ENCODE results near the gene HPSE2.
"Not testable (repeated sequence)": the region's sequence is repeated elsewhere in the genome, so short reads cannot be mapped to it uniquely, and the experiment has no call there.

The HPSE2 gene

GRCh38 chr10:99143651-99144050, 92.0 kb downstream of the HPSE2 start:
- no peak for DNase-seq

- DNase-seq, result no peak
Measured at GRCh38 chr10:99143011-99143410, 92.6 kb downstream of the HPSE2 start.

- DNase-seq, result not testable (repeated sequence)
Measured at GRCh38 chr10:99132897-99133296, 102.8 kb downstream of the HPSE2 start.

- DNase-seq, result no peak
Measured at GRCh38 chr10:99125879-99126278, 109.8 kb downstream of the HPSE2 start.

DNA sequence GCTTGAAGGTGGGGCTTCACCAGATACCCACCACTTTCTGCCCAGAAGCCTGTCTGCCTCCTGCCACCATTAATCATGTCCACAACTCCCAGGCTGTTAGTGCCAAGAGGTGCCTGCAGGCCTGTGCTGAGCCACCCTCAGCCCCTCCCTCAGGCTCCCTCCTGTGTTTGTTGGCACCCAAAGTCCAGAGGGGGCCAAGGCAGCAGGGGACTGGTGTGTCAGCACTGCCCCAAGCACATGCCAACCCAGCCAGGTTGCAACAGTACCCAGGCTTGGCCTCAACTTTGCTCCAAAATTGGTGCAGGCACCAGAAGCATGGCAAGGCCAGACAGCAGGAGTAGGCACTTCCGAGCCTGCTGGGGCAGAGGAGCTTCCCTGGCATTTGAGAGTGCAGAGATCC, 111.3 kb downstream of the HPSE2 start:
- DNase-seq, result no peak

DNA sequence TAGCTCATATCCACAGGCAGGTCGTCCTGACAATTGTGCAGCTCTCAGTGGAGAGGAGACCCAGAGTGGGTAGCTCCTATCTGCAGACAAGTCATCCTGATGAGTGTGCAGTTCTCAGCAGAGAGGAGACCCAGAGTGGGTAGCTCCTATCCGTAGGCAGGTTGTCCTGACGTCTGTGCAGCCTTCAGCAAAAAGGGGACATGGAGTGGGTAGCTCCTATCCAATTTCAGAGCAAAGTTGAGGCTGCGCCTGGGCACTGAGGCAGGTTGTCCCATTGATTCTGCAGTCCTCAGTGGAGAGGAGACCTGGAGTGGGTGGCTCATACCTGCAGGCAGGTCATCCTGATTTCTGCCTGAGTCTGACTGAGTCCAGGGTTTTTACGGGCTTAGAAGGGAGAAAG, 111.8 kb downstream of the HPSE2 start:
- DNase-seq, result no peak

DNA sequence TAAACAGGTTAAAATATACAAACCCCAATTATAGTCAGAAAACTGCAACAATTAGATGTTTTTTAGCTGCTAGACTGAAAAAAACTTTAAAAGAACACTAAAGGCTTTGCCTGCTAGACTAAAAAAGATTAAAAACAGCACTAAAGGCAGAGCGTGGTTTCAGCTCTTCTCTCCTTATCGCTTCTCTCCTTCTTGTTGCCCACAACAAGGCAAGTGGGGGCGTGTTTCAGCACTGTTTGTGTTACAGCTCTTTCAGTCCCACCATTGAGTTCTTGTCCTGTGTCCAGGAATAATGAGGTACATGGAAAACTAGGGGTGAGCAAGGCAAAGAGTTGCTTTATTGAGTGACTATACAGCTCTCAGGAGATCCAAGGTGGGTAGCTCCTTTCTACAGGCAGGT, 112.3 kb downstream of the HPSE2 start:
- no peak for DNase-seq

- DNase-seq, result no peak
Measured at GRCh38 chr10:99119258-99119748, 116.3 kb downstream of the HPSE2 start.

- DNase-seq, result no peak
Measured at GRCh38 chr10:99115703-99116102, 119.9 kb downstream of the HPSE2 start.

GRCh38 chr10:99085358-99085757, 150.3 kb downstream of the HPSE2 start:
- no peak for DNase-seq

DNA sequence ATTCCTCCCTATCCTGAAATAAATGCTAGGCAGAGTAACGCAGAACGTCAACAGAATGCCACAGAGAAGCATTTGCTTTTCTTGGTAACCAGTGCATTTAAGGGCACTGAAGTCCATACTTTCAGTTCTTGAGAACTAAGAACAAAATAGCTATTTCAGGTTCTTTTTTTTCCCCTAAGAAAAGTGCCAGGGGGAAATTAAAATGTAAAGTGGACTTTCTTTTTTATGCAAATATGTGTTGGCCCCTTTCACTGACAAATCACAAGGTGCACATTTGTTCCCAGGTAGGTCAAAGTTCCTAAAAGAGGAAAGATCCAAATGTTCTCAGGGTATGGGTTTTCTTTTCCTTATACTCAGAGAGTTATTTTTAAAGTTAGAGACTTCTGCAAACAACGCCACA, 151.5 kb downstream of the HPSE2 start:
- DNase-seq, result no peak

DNA sequence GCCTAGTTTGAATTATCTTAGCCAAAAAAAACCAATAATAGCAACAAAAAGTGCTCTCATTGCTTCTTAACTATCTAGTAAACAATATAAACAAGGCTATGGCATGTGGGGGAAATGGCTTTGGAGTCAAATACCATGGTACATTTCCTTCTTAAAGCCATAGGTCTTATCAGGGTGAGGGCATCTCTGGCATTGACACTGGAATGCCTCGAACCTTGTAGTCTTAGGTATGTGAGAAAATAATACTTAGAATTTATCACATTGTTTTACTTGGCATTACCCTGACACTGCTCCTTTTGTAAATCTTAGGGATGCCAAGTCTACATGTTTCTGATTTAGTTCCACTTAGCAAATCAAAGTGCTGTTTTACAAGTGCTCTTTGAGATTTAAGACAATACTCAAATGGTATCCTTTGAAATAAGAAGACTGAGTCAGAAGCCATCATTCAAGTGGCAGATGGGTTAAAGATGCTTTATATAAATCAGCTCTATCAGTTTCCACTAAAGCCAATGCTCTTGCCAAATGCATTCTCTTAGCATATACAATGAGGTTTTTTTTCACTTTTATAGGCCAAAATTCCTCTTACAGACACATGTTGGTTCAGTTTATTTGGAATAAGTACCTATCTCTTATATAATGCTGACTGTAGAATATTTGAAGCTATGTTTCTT, 155.2 kb downstream of the HPSE2 start:
- no peak for DNase-seq

DNA sequence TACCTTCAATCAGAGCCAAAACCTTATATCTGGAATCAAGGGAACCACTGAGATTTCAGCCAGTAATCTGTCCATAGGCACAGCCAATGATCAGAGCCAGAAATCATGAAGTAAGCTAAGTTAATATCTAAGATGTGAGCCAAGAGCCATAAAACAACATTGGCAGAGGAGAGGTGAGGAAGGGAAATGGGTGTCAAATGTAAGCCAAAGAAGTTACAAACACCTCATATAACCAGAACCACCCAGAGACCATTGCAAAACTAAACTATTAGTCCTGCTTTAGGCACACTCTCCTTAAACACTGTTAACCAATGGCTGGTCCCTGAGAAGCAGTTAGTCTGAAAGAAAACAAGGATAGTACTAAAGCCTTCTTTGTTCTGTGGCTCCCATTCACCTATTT, 173.1 kb downstream of the HPSE2 start:
- DNase-seq, result no peak

- DNase-seq, result no peak
Measured at GRCh38 chr10:99058762-99059161, 176.9 kb downstream of the HPSE2 start.

DNA sequence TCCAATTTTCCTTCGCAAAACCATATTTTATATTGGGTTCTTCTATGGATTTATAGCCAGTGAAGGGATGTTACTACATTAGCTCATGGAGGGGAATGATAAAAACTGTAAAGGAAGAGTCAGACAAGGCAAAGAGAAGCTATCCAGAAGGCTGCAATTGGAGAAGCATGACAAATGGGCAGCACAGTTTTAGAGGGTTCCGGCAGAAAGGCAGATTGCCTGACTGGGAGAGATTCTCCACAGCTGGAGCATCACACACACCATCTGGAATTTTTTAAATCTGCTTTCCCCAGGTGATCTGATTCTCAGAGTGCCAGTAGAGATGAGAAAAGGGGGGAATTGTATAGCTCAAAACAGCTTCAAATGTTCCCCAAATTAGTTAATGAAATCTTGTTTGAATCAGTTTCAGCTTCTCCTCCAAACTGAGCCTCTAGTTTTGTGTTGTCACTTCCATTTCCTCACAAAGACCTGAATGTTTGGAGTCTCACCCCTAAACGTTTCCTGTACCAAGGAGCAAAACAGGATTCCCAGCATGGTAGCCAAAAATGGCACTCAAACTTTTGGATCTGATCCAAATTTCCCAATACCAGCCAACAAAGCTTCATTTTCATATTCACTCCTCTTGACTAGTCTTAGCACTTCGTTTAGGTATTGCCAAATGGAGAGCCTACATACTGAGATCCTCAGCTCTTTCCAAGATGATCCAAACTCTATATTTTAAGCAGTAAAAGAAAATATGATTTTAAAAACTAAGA, 177.5 kb downstream of the HPSE2 start:
- DNase-seq, result no peak

GRCh38 chr10:99045671-99046070, 190.0 kb downstream of the HPSE2 start:
- no peak for DNase-seq

DNA sequence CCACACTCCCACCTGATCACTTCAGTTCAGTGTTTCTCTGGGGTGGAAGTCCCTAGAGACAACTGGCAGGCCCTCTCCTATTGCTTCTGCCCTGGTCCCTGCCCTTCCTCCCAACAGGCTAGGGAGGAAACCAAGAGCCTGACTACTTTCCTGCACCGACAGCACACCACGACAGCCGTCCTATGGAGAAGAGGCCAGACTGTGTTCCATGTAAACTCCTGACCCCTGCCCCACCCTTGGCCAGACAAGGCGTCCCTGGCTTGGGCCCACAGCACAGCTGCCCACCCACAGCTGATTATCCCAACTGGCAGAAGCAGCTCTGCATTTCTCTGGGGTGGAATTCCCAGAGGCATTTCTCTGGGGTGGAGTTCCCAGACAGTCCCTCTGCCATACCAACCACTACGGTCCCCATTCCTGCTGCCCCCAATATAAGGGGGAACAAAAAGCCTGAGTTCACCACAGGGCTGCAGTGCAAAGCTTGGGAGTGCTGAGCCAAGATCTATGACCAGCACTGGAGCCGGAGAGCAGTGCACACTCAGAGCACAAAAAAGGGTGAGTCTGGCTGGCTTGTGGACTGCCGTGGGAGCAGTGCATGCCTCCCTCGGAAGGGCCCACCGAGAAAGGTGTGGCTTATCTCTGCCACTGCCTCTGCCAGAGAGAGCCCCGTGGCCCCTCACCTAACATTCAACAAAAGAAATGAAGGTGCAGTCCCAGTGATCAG, 193.4 kb downstream of the HPSE2 start:
- no peak for DNase-seq

DNA sequence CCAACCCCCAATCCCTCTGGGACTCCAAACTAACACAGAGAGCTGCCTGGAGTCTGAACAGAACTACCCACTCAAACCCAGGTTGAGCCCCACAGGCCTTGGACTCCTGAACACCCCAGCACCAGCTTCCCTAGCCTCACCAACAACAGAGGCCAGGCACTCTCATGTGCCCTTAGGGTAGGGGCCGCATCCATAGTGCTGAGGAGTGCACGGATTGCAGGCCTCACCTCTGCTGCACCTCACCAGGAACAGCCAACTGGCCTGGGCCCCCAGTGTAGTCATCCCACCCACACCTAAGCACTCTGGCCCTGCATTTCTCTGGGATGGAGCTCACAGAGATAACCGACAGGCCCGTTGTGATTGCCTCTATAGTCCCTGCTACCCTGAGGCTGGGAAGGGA, 194.2 kb downstream of the HPSE2 start:
- DNase-seq, result no peak

GRCh38 chr10:99013885-99014284, 221.8 kb downstream of the HPSE2 start:
- no peak for DNase-seq

- DNase-seq, result no peak
Measured at GRCh38 chr10:99010286-99010685, 225.4 kb downstream of the HPSE2 start.

GRCh38 chr10:99008054-99008453, 227.6 kb downstream of the HPSE2 start:
- no peak for DNase-seq

DNA sequence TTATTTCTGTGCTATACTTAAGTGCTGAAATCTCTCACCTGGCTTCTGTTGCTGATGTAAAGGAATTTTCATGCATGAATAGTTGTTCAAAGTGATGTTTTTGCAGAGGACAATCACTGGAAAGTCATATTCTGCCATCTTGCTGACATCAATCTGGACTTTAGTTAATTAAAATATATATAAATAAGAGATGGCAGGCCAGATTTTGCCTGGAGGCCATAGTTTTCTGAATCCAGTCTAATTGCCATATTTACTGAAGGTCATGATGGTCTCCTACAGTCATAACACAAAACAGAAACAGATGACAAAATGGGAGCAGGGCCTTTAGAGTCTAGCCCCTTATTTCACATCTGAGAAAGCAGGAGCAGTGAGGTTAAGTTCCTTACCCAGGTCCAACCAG, 228.2 kb downstream of the HPSE2 start:
- DNase-seq, result no peak

DNA sequence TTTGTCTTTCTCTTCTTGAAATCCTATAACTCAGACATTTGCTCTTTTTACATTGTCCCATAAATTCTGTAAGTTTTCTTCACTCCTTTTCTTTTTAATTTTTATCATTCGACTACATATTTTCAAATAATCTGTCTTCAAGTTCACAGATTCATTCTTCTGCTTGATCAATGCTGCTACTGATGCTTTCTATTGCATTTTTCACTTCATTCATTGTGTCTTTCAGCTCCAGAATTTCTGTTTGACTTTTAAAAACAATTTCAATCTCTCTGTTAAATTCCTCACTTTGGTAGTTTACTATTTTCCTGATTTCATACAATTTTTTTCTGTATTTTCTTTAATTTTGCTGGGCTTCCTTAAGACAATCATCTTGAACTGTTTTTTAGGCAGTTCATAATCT, 230.4 kb downstream of the HPSE2 start:
- no peak for DNase-seq

DNA sequence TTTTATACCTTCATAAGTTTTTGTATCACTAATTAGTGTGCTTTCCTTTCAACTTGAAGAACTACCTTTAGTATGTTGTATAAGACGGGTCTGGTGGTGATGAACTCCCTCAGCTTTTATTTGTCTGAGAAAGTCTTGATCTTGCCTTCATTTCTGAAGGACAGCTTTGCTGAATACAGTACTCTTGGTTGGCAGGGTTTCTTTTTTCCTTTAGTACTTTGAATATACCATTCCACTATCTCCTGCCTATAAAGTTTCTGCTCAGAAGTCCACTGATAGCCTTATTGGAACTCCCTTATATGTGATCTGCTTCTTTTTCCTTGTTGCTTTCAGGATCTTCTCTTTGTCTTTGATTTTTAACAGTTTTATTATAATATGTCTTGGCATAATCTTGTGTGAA, 230.9 kb downstream of the HPSE2 start:
- DNase-seq, result no peak

Measured in NCI-H526 treated with DMSO at 0.1 percent for 48 hours (cell line).